ENCODE data around the gene LSM8.
"Not testable (repeated sequence)": the region's sequence is repeated elsewhere in the genome, so short reads cannot be mapped to it uniquely, and the experiment has no call there.

Gene LSM8

DNA sequence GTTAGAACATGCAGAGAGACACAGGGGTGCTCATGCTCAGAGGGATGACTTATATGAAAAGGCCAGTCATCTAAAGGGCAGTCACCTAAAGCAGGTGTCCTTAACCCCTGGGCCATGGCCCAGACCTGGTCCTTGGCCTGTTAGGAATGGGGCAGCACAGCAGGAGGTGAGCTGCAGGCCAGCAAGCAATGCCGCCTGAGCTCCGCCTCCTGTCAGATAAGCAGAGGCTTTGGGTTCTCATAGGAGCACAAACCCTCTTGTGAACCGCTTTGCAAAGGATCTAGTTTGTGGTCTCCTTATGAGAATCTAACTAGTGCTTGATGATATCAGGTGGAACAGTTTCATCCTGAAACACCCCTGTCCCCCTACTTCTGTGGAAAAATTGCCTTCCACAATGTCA lies 55.0 kb downstream of the LSM8 start:
- H3K9me3 ChIP-seq (ENCODE audit: control insufficient read depth, low read length): no peaks in the 10 kb centered on the region
- H3K27ac ChIP-seq (ENCODE audit: low read depth, low read length, severe bottlenecking): no peak overlapping the region
- H3K4me1 ChIP-seq (ENCODE audit: control insufficient read depth, insufficient read depth, low read length, poor library complexity, severe bottlenecking): no peaks in the 10 kb centered on the region
- 80 to 86% methylated on average over 2 to 3 of the region's 3 CpGs for WGBS, 2 experiments (ENCODE audit: insufficient coverage in 2 of 2)
- H3K4me3 ChIP-seq (ENCODE audit: extremely low read depth, insufficient read depth, low read length, poor library complexity, severe bottlenecking): no peak overlapping the region
- H3K36me3 ChIP-seq (ENCODE audit: control insufficient read depth, insufficient read depth, low read length): no peaks in the 10 kb centered on the region

DNA sequence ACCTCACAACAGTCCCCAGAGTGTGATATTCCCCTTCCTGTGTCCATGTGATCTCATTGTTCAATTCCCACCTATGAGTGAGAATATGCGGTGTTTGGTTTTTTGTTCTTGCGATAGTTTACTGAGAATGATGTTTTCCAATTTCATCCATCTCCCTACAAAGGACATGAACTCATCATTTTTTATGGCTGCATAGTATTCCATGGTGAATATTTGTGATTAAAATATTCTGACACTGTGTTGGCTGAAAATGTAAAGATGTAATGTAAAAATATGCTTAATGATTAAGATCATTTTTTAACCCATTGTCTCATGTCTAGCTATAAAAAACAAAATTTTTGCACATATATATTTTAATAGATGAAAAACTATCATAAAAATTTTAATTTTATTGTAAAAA lies 56.4 kb downstream of the LSM8 start:
- no CpG with 5 or more reads among the region's 2 CpGs for WGBS, 2 experiments (ENCODE audit: insufficient coverage in 2 of 2)
- not testable (repeated sequence) for H3K27ac ChIP-seq (ENCODE audit: low read depth, low read length, severe bottlenecking); H3K36me3 ChIP-seq (ENCODE audit: control insufficient read depth, insufficient read depth, low read length); H3K4me1 ChIP-seq (ENCODE audit: control insufficient read depth, insufficient read depth, low read length, poor library complexity, severe bottlenecking); H3K9me3 ChIP-seq (ENCODE audit: control insufficient read depth, low read length); H3K4me3 ChIP-seq (ENCODE audit: extremely low read depth, insufficient read depth, low read length, poor library complexity, severe bottlenecking)

Data from mesodermal cell (in vitro differentiated cells).